SJSA1 (cell line): Measurements from ENCODE around the gene LHPP. TPM values are rescaled to one million over a fixed set of nuclear protein-coding genes. Genes with fewer than 3 reads are reported as not detected.

Experiments
- DNase-seq, 2 experiments: peaks; one replicate each; pipeline ENCODE4 v3.0.0-alpha.2; 2015 to 2020; ENCODE audit warnings: low spot score in 2 of 2, low read depth in 1 of 2
- H3K27ac ChIP-seq: fragments of 250-450 bp; sonication (Bioruptor Pico); 2 replicates; pipeline ENCODE4 v1.5.1; 2020; ENCODE audit warnings: mild to moderate bottlenecking, moderate library complexity
- H3K27me3 ChIP-seq: fragments of 250-450 bp; sonication (Bioruptor Pico); replicated peaks from 2 replicates; pipeline ENCODE4 v1.5.1; 2020; ENCODE audit warnings: mild to moderate bottlenecking, moderate library complexity
- H3K36me3 ChIP-seq: fragments of 250-450 bp; sonication (Bioruptor Pico); 2 replicates; pipeline ENCODE4 v1.5.1; 2020; ENCODE audit warnings: mild to moderate bottlenecking
- H3K4me1 ChIP-seq: fragments of 250-450 bp; sonication (Bioruptor Pico); replicated peaks from 2 replicates; pipeline ENCODE4 v1.6.1; 2021; ENCODE audit warnings: mild to moderate bottlenecking
- H3K4me3 ChIP-seq: fragments of 250-450 bp; sonication (Bioruptor Pico); 2 replicates; pipeline ENCODE4 v1.5.1; 2020; ENCODE audit warnings: mild to moderate bottlenecking
- H3K9me3 ChIP-seq: fragments of 250-450 bp; sonication (Bioruptor Pico); replicated peaks from 2 replicates; pipeline ENCODE4 v1.5.1; 2020; ENCODE audit warnings: mild to moderate bottlenecking
- total RNA-seq: library from RNA; depleted of rRNA; stranded (reverse); fragments of >200 nt; shearing (Covaris generic); gene quantifications from 2 replicates; pipeline ENCODE4 v1.2.3, GENCODE V29; 2014

LHPP gene
- total RNA-seq, 1 experiment from 2014 or later = 8.8 TPM

- Histone ChIP-seq H3K9me3 (0 out of 2 replicates have a peak, but pooled peaks cover 2% of the 10 kb centered on the region), H3K4me1 (no peaks in the 10 kb centered on the region), H3K27ac (no peak overlapping the region), H3K36me3 (no peaks in the 10 kb centered on the region), H3K4me3 (no peak overlapping the region), H3K27me3 (no peaks in the 10 kb centered on the region)
- DNase-seq = no peak
These were observed 101.9 kb downstream of the LHPP start for GRCh38 chr10:124563320-124564040.

- no peaks in the 10 kb centered on the region for H3K27me3 ChIP-seq
- no peak for DNase-seq
- H3K4me3 ChIP-seq = no peak overlapping the region
- no peaks in the 10 kb centered on the region for H3K36me3 ChIP-seq
- no peaks in the 10 kb centered on the region for H3K4me1 ChIP-seq
- H3K27ac ChIP-seq = no peak overlapping the region
- 0 out of 2 replicates have a peak, but pooled peaks cover 2% of the 10 kb centered on the region for H3K9me3 ChIP-seq
These were observed 103.3 kb downstream of the LHPP start for GRCh38 chr10:124564881-124565280.

- H3K9me3 ChIP-seq = 0 out of 2 replicates have a peak, but pooled peaks cover 2% of the 10 kb centered on the region
- no peaks in the 10 kb centered on the region for H3K4me1 ChIP-seq
- no peak for DNase-seq
- no peak overlapping the region for H3K4me3 ChIP-seq
- H3K27me3 ChIP-seq = 0 out of 2 replicates have a peak, but pooled peaks cover 4% of the 10 kb centered on the region
- H3K36me3 ChIP-seq = no peaks in the 10 kb centered on the region
- H3K27ac ChIP-seq = no peak overlapping the region
These were observed 104.1 kb downstream of the LHPP start for GRCh38 chr10:124565565-124566221.

GRCh38 chr10:124566222-124566888 is 104.7 kb downstream of the LHPP start:
- Histone ChIP-seq H3K4me1 (no peaks in the 10 kb centered on the region), H3K27me3 (0 out of 2 replicates have a peak, but pooled peaks cover 4% of the 10 kb centered on the region), H3K9me3 (0 out of 2 replicates have a peak, but pooled peaks cover 2% of the 10 kb centered on the region), H3K4me3 (no peak overlapping the region), H3K27ac (no peak overlapping the region), H3K36me3 (no peaks in the 10 kb centered on the region)
- DNase-seq = no peak

GRCh38 chr10:124566981-124567835 is 105.6 kb downstream of the LHPP start:
- no peak for DNase-seq
- H3K27ac ChIP-seq = no peak overlapping the region
- H3K27me3 ChIP-seq = 0 out of 2 replicates have a peak, but pooled peaks cover 4% of the 10 kb centered on the region
- no peaks in the 10 kb centered on the region for H3K36me3 ChIP-seq
- no peaks in the 10 kb centered on the region for H3K4me1 ChIP-seq
- H3K9me3 ChIP-seq = no peaks in the 10 kb centered on the region
- no peak overlapping the region for H3K4me3 ChIP-seq

GRCh38 chr10:124568339-124568738 is 106.7 kb downstream of the LHPP start:
- H3K4me3 ChIP-seq = no peak overlapping the region
- no peaks in the 10 kb centered on the region for H3K9me3 ChIP-seq
- no peak for DNase-seq
- H3K36me3 ChIP-seq = no peaks in the 10 kb centered on the region
- H3K27me3 ChIP-seq = 0 out of 2 replicates have a peak, but pooled peaks cover 4% of the 10 kb centered on the region
- H3K4me1 ChIP-seq = no peaks in the 10 kb centered on the region
- H3K27ac ChIP-seq = no peak overlapping the region

GRCh38 chr10:124568848-124569622 is 107.4 kb downstream of the LHPP start:
- Histone ChIP-seq H3K27ac (no peak overlapping the region), H3K4me3 (no peak overlapping the region), H3K27me3 (0 out of 2 replicates have a peak, but pooled peaks cover 4% of the 10 kb centered on the region), H3K9me3 (no peaks in the 10 kb centered on the region), H3K4me1 (no peaks in the 10 kb centered on the region), H3K36me3 (no peaks in the 10 kb centered on the region)
- DNase-seq = no peak

- Histone ChIP-seq H3K4me1 (no peaks in the 10 kb centered on the region), H3K36me3 (no peaks in the 10 kb centered on the region), H3K4me3 (no peak overlapping the region), H3K27me3 (0 out of 2 replicates have a peak, but pooled peaks cover 4% of the 10 kb centered on the region), H3K27ac (no peak overlapping the region), H3K9me3 (no peaks in the 10 kb centered on the region)
- DNase-seq = no peak
These were observed 108.2 kb downstream of the LHPP start for GRCh38 chr10:124569623-124570470.

- no peak overlapping the region for H3K27ac ChIP-seq
- no peaks in the 10 kb centered on the region for H3K36me3 ChIP-seq
- H3K27me3 ChIP-seq = 0 out of 2 replicates have a peak, but pooled peaks cover 4% of the 10 kb centered on the region
- DNase-seq = no peak
- H3K4me3 ChIP-seq = no peak overlapping the region
- H3K9me3 ChIP-seq = no peaks in the 10 kb centered on the region
- H3K4me1 ChIP-seq = no peaks in the 10 kb centered on the region
These were observed 109.0 kb downstream of the LHPP start for GRCh38 chr10:124570646-124571045.

- DNase-seq = no peak
- no peak overlapping the region for H3K4me3 ChIP-seq
- no peaks in the 10 kb centered on the region for H3K9me3 ChIP-seq
- no peak overlapping the region for H3K27ac ChIP-seq
- no peaks in the 10 kb centered on the region for H3K36me3 ChIP-seq
- H3K4me1 ChIP-seq = no peaks in the 10 kb centered on the region
- 0 out of 2 replicates have a peak, but pooled peaks cover 4% of the 10 kb centered on the region for H3K27me3 ChIP-seq
These were observed 111.1 kb downstream of the LHPP start for GRCh38 chr10:124572751-124573150.

- H3K4me1 ChIP-seq = no peaks in the 10 kb centered on the region
- 0 out of 2 replicates have a peak, but pooled peaks cover 4% of the 10 kb centered on the region for H3K27me3 ChIP-seq
- no peak for DNase-seq
- H3K9me3 ChIP-seq = no peaks in the 10 kb centered on the region
- H3K4me3 ChIP-seq = no peak overlapping the region
- no peaks in the 10 kb centered on the region for H3K36me3 ChIP-seq
- no peak overlapping the region for H3K27ac ChIP-seq
These were observed 112.3 kb downstream of the LHPP start for GRCh38 chr10:124573726-124574455.
